ENCODE measurements around the gene P3R3URF. TPM values are rescaled to one million over a fixed set of nuclear protein-coding genes. Genes with fewer than 3 reads are reported as not detected.
A peak's percentile ranks its signal among the peaks of the same experiment; 100 is the strongest.

Gene P3R3URF
- total and polyA plus RNA-seq, 9 of the 15 experiments (the other 6 are each of a cell fraction or from before 2014, with no cell fraction given): not detected

DNA sequence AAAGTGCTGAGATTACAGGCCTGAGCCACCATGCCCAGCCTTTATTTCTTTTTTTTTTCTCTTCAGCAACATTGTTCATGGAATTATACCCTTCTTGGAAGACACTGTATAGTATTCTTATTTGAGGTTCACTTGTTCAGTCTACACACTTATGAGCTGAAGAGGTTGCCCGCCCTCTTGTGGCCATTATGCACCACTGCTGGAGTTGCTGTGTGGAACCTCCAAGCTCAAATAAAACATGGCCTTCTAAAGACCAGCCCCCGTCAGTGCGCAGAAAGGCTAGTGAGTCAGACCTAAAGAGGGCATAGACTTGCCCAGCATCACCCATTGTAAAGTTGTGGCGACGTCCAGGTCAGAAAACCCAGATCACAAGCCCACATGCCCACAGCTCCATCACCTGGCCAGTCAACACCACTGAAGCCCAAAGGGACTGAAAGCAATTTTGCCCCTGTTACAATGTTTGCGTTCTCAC is 47.2 kb upstream of the P3R3URF start (continued):
- TF ChIP-seq, protein P1, sequence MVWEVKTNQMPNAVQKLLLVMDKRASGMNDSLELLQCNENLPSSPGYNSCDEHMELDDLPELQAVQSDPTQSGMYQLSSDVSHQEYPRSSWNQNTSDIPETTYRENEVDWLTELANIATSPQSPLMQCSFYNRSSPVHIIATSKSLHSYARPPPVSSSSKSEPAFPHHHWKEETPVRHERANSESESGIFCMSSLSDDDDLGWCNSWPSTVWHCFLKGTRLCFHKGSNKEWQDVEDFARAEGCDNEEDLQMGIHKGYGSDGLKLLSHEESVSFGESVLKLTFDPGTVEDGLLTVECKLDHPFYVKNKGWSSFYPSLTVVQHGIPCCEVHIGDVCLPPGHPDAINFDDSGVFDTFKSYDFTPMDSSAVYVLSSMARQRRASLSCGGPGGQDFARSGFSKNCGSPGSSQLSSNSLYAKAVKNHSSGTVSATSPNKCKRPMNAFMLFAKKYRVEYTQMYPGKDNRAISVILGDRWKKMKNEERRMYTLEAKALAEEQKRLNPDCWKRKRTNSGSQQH (CRISPR knock-in tag; IDR thresholded peaks at IDR 0.05): no peak
- no peak for TF ChIP-seq SIN3B (IDR thresholded peaks at IDR 0.05; ENCODE audit: low read depth)
- no peak for TF ChIP-seq ARHGAP35 (IDR thresholded peaks at IDR 0.05; ENCODE audit: partially characterized antibody)
- TF ChIP-seq SAFB (IDR thresholded peaks at IDR 0.05; ENCODE audit: borderline replicate concordance, low read depth, low read length): no peak
- no peak for TF ChIP-seq C11orf30 (IDR thresholded peaks at IDR 0.05; ENCODE audit: low read depth)
- TF ChIP-seq PHF8 (IDR thresholded peaks at IDR 0.05; ENCODE audit: borderline replicate concordance, low read length): no peak
- TF ChIP-seq TSHZ1 (CRISPR knock-in tag; IDR thresholded peaks at IDR 0.05): no peak
- TF ChIP-seq ZNF124 (CRISPR knock-in tag; IDR thresholded peaks at IDR 0.05): no peak
- TF ChIP-seq, protein P2, sequence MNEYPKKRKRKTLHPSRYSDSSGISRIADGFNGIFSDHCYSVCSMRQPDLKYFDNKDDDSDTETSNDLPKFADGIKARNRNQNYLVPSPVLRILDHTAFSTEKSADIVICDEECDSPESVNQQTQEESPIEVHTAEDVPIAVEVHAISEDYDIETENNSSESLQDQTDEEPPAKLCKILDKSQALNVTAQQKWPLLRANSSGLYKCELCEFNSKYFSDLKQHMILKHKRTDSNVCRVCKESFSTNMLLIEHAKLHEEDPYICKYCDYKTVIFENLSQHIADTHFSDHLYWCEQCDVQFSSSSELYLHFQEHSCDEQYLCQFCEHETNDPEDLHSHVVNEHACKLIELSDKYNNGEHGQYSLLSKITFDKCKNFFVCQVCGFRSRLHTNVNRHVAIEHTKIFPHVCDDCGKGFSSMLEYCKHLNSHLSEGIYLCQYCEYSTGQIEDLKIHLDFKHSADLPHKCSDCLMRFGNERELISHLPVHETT (CRISPR knock-in tag; conservative IDR thresholded peaks at IDR 0.05 in 1 of 2, IDR thresholded peaks at IDR 0.05 in 1 of 2): no peak
- TF ChIP-seq ZNF444 (CRISPR knock-in tag; IDR thresholded peaks at IDR 0.05): no peak
- no peak for TF ChIP-seq TCF7L2 (IDR thresholded peaks at IDR 0.05; ENCODE audit: low read depth, low read length)
- no peak for TF ChIP-seq MNT (conservative IDR thresholded peaks at IDR 0.05)
- no peak for TF ChIP-seq ZNF507 (tag; conservative IDR thresholded peaks at IDR 0.05)
- TF ChIP-seq ZNF764 (CRISPR knock-in tag; IDR thresholded peaks at IDR 0.05; ENCODE audit: low read depth): no peak
- TF ChIP-seq, protein P3, sequence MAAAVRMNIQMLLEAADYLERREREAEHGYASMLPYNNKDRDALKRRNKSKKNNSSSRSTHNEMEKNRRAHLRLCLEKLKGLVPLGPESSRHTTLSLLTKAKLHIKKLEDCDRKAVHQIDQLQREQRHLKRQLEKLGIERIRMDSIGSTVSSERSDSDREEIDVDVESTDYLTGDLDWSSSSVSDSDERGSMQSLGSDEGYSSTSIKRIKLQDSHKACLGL (CRISPR knock-in tag; IDR thresholded peaks at IDR 0.05; ENCODE audit: borderline replicate concordance, poor library complexity, severe bottlenecking): no peak
- no peak for TF ChIP-seq HDAC3 (IDR thresholded peaks at IDR 0.05; ENCODE audit: borderline replicate concordance, partially characterized antibody)
- TF ChIP-seq SMAD4 (CRISPR knock-in tag; conservative IDR thresholded peaks at IDR 0.05): no peak
- 0 out of 2 replicates have a peak, but pooled peaks have one; percentile 22 for TF ChIP-seq JUN (IDR thresholded peaks at IDR 0.05; ENCODE audit: borderline replicate concordance, low read depth, low read length)
- no peak for TF ChIP-seq JUN (CRISPR knock-in tag; IDR thresholded peaks at IDR 0.05; ENCODE audit: borderline replicate concordance)
- no peak for TF ChIP-seq LARP7 (IDR thresholded peaks at IDR 0.05)
